HEK293 (cell line): ENCODE data around the gene DAND5.

Experiments used
- CTCF ChIA-PET: fragments of 350-600 bp; formaldehyde crosslinking; extraction: SDS; loops from one replicate; lab custom pipeline; 2021; ENCODE audit warnings: antibody characterized with exemption; lab: Yijun Ruan, JAX
- POLR2A ChIA-PET: fragments of 300-600 bp; formaldehyde crosslinking; extraction: SDS; loops from one replicate; lab custom pipeline; 2020; ENCODE audit warnings: antibody characterized with exemption, inconsistent platforms; lab: Yijun Ruan, JAX
- H3K27ac ChIP-seq: fragments of 200-500 bp; sonication (Bioruptor generic); 2 replicates; pipeline ENCODE4 v1.5.1; 2014; ENCODE audit warnings: low read depth, low read length, control low read depth, inconsistent platforms; ENCODE audit errors: extremely low read depth
- H3K36me3 ChIP-seq, 2 experiments: fragments of 200-500 bp in 1 of 2; sonication (Bioruptor generic) in 1 of 2; 1 replicate in 1 of 2; 2 replicates in 1 of 2; pipeline ENCODE4 v1.5.1; 2014 to 2017; ENCODE audit warnings: inconsistent platforms in 2 of 2, low read length in 2 of 2; ENCODE audit not compliant: control insufficient read depth in 2 of 2, insufficient read depth in 1 of 2
- H3K4me1 ChIP-seq: fragments of 200-500 bp; sonication (Bioruptor generic); 2 replicates; pipeline ENCODE4 v1.5.1; 2014; ENCODE audit warnings: mild to moderate bottlenecking, low read length, inconsistent platforms; ENCODE audit not compliant: control insufficient read depth, insufficient read depth
- H3K4me3 ChIP-seq: 2 replicates; pipeline ENCODE4 v1.5.1; 2011; ENCODE audit warnings: low read depth, mild to moderate bottlenecking, control low read depth, low read length, moderate library complexity
- H3K9me3 ChIP-seq: fragments of 200-500 bp; sonication (Bioruptor generic); 2 replicates; pipeline ENCODE4 v1.5.1; 2014; ENCODE audit warnings: low read depth, low read length, inconsistent platforms; ENCODE audit not compliant: control insufficient read depth, insufficient read depth
- ATF2 ChIP-seq: fragments of 450-650 bp; formaldehyde crosslinking; IDR thresholded peaks from 2 replicates; pipeline ENCODE4 v1.5.1; 2016; ENCODE audit warnings: missing biosample characterization, missing genetic modification characterization, low read depth
- HIC1 ChIP-seq: fragments of 450-650 bp; formaldehyde crosslinking; IDR thresholded peaks from 2 replicates; pipeline ENCODE4 v1.5.1; 2016; ENCODE audit warnings: missing biosample characterization, missing genetic modification characterization
- KLF1 ChIP-seq: fragments of 450-650 bp; formaldehyde crosslinking; IDR thresholded peaks from 2 replicates; pipeline ENCODE4 v1.5.1; 2016; ENCODE audit warnings: missing biosample characterization, missing genetic modification characterization
- KLF17 ChIP-seq: fragments of 450-650 bp; formaldehyde crosslinking; IDR thresholded peaks from 2 replicates; pipeline ENCODE4 v1.5.1; 2016; ENCODE audit warnings: missing biosample characterization, missing genetic modification characterization
- KLF9 ChIP-seq: fragments of 450-650 bp; formaldehyde crosslinking; IDR thresholded peaks from 2 replicates; pipeline ENCODE4 v1.5.1; 2016; ENCODE audit warnings: missing biosample characterization, missing genetic modification characterization, low read depth
- PATZ1 ChIP-seq: fragments of 450-650 bp; formaldehyde crosslinking; IDR thresholded peaks from 2 replicates; pipeline ENCODE4 v1.5.1; 2016; ENCODE audit warnings: missing biosample characterization, missing genetic modification characterization
- SP3 ChIP-seq: fragments of 450-650 bp; formaldehyde crosslinking; IDR thresholded peaks from 2 replicates; pipeline ENCODE4 v1.5.1; 2016; ENCODE audit warnings: missing biosample characterization, missing genetic modification characterization
- TCF7L2 ChIP-seq: IDR thresholded peaks from 2 replicates; pipeline ENCODE4 v1.6.1; 2011; ENCODE audit warnings: low read depth, mild to moderate bottlenecking, inconsistent platforms, low read length, moderate library complexity, borderline replicate concordance
- ZBTB7A ChIP-seq: fragments of 450-650 bp; formaldehyde crosslinking; IDR thresholded peaks from 2 replicates; pipeline ENCODE4 v1.5.1; 2016; ENCODE audit warnings: low read depth, missing biosample characterization, missing genetic modification characterization
- ZFHX2 ChIP-seq: fragments of 450-650 bp; formaldehyde crosslinking; conservative IDR thresholded peaks from 2 replicates; pipeline ENCODE4 v1.5.1; 2016; ENCODE audit warnings: missing biosample characterization, missing genetic modification characterization
- ZFP69B ChIP-seq: fragments of 450-650 bp; formaldehyde crosslinking; IDR thresholded peaks from 2 replicates; pipeline ENCODE4 v1.5.1; 2016; ENCODE audit warnings: missing biosample characterization, missing genetic modification characterization
- ZNF19 ChIP-seq: fragments of 450-650 bp; formaldehyde crosslinking; IDR thresholded peaks from 2 replicates; pipeline ENCODE4; 2016; ENCODE audit warnings: missing biosample characterization, missing genetic modification characterization, low read depth
- ZNF335 ChIP-seq: fragments of 450-650 bp; formaldehyde crosslinking; conservative IDR thresholded peaks from 2 replicates; pipeline ENCODE4 v1.5.1; 2016; ENCODE audit warnings: missing biosample characterization, missing genetic modification characterization
- ZNF341 ChIP-seq: fragments of 450-650 bp; formaldehyde crosslinking; IDR thresholded peaks from 2 replicates; pipeline ENCODE4; 2016; ENCODE audit warnings: low read depth, missing biosample characterization, missing genetic modification characterization
- ZNF366 ChIP-seq: fragments of 450-650 bp; formaldehyde crosslinking; conservative IDR thresholded peaks from 2 replicates; pipeline ENCODE4 v1.5.1; 2016; ENCODE audit warnings: missing biosample characterization, missing genetic modification characterization
- ZNF391 ChIP-seq: fragments of 450-650 bp; formaldehyde crosslinking; IDR thresholded peaks from 2 replicates; pipeline ENCODE4 v1.5.1; 2016; ENCODE audit warnings: low read depth, missing biosample characterization, missing genetic modification characterization, borderline replicate concordance
- ZNF549 ChIP-seq: fragments of 450-650 bp; IDR thresholded peaks from 2 replicates; pipeline ENCODE4 v1.5.1; 2018; ENCODE audit warnings: missing biosample characterization, missing genetic modification characterization, mild to moderate bottlenecking, inconsistent platforms, moderate library complexity
- ZNF558 ChIP-seq: fragments of 450-650 bp; formaldehyde crosslinking; IDR thresholded peaks from 2 replicates; pipeline ENCODE4 v1.5.1; 2016; ENCODE audit warnings: missing biosample characterization, missing genetic modification characterization
- ZNF600 ChIP-seq: fragments of 450-650 bp; formaldehyde crosslinking; IDR thresholded peaks from 2 replicates; pipeline ENCODE4 v1.5.1; 2016; ENCODE audit warnings: missing biosample characterization, missing genetic modification characterization
- ZNF629 ChIP-seq: fragments of 450-650 bp; formaldehyde crosslinking; IDR thresholded peaks from 2 replicates; pipeline ENCODE4 v1.5.1; 2017; ENCODE audit warnings: missing biosample characterization, missing genetic modification characterization
- ZNF664 ChIP-seq: fragments of 450-650 bp; formaldehyde crosslinking; IDR thresholded peaks from 2 replicates; pipeline ENCODE4 v1.5.1; 2016; ENCODE audit warnings: missing biosample characterization, missing genetic modification characterization
- ZNF692 ChIP-seq: fragments of 450-650 bp; formaldehyde crosslinking; IDR thresholded peaks from 2 replicates; pipeline ENCODE4 v1.5.1; 2016; ENCODE audit warnings: missing biosample characterization, missing genetic modification characterization

The DAND5 gene

GRCh38 chr19:12974301-12975220 lies 5.2 kb downstream of the DAND5 start:
- Histone ChIP-seq H3K4me3 (no peak overlapping the region), H3K4me1 (no peaks in the 10 kb centered on the region), H3K27ac (no peak overlapping the region), H3K9me3 (no peaks in the 10 kb centered on the region), H3K36me3 (no peaks in the 10 kb centered on the region)
- POLR2A ChIA-PET, result interaction anchor here (0.6 to 1.1 kb wide), 4 partner anchors 9 to 181 kb away, joined by 3 to 4 read pairs (median 3); no protein-coding TSS in a partner anchor
- TF ChIP-seq SP3 (tag by site-specific recombination) (0 out of 2 replicates have a peak, but pooled peaks have one; percentile 14), ZNF335 (peak; percentile 96), ZNF391 (no peak), TCF7L2 (no peak), PATZ1 (tag by site-specific recombination) (peak; percentile 47), ZFP69B (tag by site-specific recombination) (0 out of 2 replicates have a peak, but pooled peaks have one; percentile 39), ZFHX2 (tag by site-specific recombination) (0 out of 2 replicates have a peak, but pooled peaks have one; percentile 17), ZNF692 (peak; percentile 67; the same call in 1 of the 2 replicates), ZNF341 (tag by site-specific recombination) (no peak), ZNF629 (peak; percentile 63; the same call in 1 of the 2 replicates), ATF2 (tag by site-specific recombination) (peak; percentile 36; the same call in 1 of the 2 replicates), ZNF366 (tag by site-specific recombination) (no peak), KLF9 (tag by site-specific recombination) (no peak), KLF17 (tag by site-specific recombination) (peak; percentile 69), KLF1 (tag by site-specific recombination) (peak; percentile 67), ZNF549 (tag by site-specific recombination) (no peak)
- CTCF ChIA-PET, result interaction anchor here (1.0 to 13.3 kb wide), 4 partner anchors 9 to 118 kb away, joined by 3 to 274 read pairs (median 40); no protein-coding TSS in a partner anchor

GRCh38 chr19:12975221-12975741 lies 5.9 kb downstream of the DAND5 start:
- no peaks in the 10 kb centered on the region for H3K36me3 ChIP-seq
- ChIA-PET POLR2A (interaction anchor here (0.6 to 1.1 kb wide), 3 partner anchors 10 to 177 kb away, joined by 3 to 4 read pairs (median 3); no protein-coding TSS in a partner anchor), CTCF (interaction anchor here (1.6 to 13.3 kb wide), 5 partner anchors 10 to 118 kb away, joined by 9 to 274 read pairs (median 71); no protein-coding TSS in a partner anchor)
- H3K4me1 ChIP-seq, result no peaks in the 10 kb centered on the region
- H3K4me3 ChIP-seq, result no peak overlapping the region
- no peaks in the 10 kb centered on the region for H3K9me3 ChIP-seq
- TF ChIP-seq ZNF600 (tag by site-specific recombination) (no peak), HIC1 (tag by site-specific recombination) (peak; percentile 52; the same call in 1 of the 2 replicates), ZNF558 (tag by site-specific recombination) (no peak), ZNF664 (tag by site-specific recombination) (no peak), ZNF19 (tag by site-specific recombination) (no peak), ZBTB7A (no peak)
- TF ChIP-seq, all 188 proteins: peak for 1
- H3K27ac ChIP-seq, result no peak overlapping the region
